Peyer's patch (tissue), 4 donors: ENCODE results near the gene PRF1. TPM values are rescaled to one million over a fixed set of nuclear protein-coding genes. Genes with fewer than 3 reads are reported as not detected.
A peak's percentile ranks its signal among the peaks of the same experiment; 100 is the strongest.

ENCODE experiments used
- DNase-seq, 3 donors: peaks; one replicate each; pipeline ENCODE4 v3.0.0-alpha.2; 2017 to 2019
- H3K27ac ChIP-seq, 4 donors: fragments of 200-600 bp; sonication (generic); one replicate each; pipeline ENCODE4 v1.5.1; 2016 to 2019
- H3K27me3 ChIP-seq, 2 donors: fragments of 200-600 bp; sonication (generic); one replicate each; pipeline ENCODE4 v1.5.1; 2019
- H3K36me3 ChIP-seq, 3 donors: fragments of 200-600 bp; sonication (generic); one replicate each; pipeline ENCODE4 v1.5.1; 2016 to 2019
- H3K4me1 ChIP-seq, 4 donors: fragments of 200-600 bp; sonication (generic); one replicate each; pipeline ENCODE4 v1.5.1; 2016 to 2019
- H3K4me3 ChIP-seq, 4 donors: fragments of 200-600 bp; sonication (generic); 1 replicate in 3 of 4; 2 replicates in 1 of 4; pipeline ENCODE4 v1.5.1; 2016 to 2019; ENCODE audit warnings: mild to moderate bottlenecking in 1 of 4
- H3K9me3 ChIP-seq, 4 donors: fragments of 200-600 bp; sonication (generic); one replicate each; pipeline ENCODE4 v1.5.1; 2016 to 2019; ENCODE audit warnings: mild to moderate bottlenecking in 1 of 4
- CTCF ChIP-seq, 6 experiments: fragments of 450-650 bp in 4 of 6; fragments of 200-600 bp in 2 of 6; sonication (generic) in 1 of 6; IDR thresholded peaks; one replicate each; pipeline ENCODE4 v1.5.1; 2017 to 2019; ENCODE audit warnings: antibody characterized with exemption in 6 of 6, mild to moderate bottlenecking in 3 of 6, moderate library complexity in 1 of 6
- POLR2A ChIP-seq, 2 donors: fragments of 450-650 bp; IDR thresholded peaks; one replicate each; pipeline ENCODE4 v1.5.1; 2017; ENCODE audit warnings: antibody characterized with exemption in 2 of 2, mild to moderate bottlenecking in 2 of 2, moderate library complexity in 2 of 2
- total RNA-seq, 4 donors: library from RNA; depleted of rRNA; stranded (reverse); fragments of >200 nt; gene quantifications; one replicate each; pipeline ENCODE4 v1.1.0, GENCODE V29; 2016

The PRF1 gene
- total RNA-seq, 4 donors from 2014 or later = 4.6 to 12.4 (median 6.3) TPM

DNA sequence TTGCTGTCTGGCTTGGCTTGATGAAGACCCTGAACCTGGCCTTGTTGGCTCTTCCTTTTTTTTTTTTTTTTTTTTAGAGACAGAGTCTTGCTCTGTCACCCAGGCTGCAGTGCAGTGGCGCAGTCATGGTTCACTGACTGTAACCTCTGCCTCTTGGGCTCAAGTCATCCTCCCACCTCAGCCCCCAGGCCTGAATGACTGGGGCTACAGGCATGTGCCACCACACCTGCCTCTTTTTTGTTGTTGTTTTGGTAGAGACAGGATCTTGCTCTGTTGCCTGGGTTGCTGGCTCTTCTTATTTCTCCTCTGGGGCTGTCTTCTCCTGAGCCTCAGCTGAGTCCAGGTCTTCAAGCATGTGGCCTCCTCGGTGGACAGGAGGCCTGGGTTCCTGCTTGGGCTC, 44.7 kb downstream of the PRF1 start:
- H3K27me3 ChIP-seq = no peaks in the 10 kb centered on the region
- H3K27ac ChIP-seq = no peak overlapping the region
- DNase-seq = peak in 1 of 3 donors; percentile 15
- H3K4me3 ChIP-seq = no peak overlapping the region
- no peaks in the 10 kb centered on the region for H3K36me3 ChIP-seq
- H3K9me3 ChIP-seq = no peaks in the 10 kb centered on the region
- TF ChIP-seq POLR2A (IDR thresholded peaks at IDR 0.05) = no peak
- TF ChIP-seq CTCF (IDR thresholded peaks at IDR 0.05) = no peak
- H3K4me1 ChIP-seq = peaks cover 0 to 29% (median 0%) of the 10 kb centered on the region in 4 donors

DNA sequence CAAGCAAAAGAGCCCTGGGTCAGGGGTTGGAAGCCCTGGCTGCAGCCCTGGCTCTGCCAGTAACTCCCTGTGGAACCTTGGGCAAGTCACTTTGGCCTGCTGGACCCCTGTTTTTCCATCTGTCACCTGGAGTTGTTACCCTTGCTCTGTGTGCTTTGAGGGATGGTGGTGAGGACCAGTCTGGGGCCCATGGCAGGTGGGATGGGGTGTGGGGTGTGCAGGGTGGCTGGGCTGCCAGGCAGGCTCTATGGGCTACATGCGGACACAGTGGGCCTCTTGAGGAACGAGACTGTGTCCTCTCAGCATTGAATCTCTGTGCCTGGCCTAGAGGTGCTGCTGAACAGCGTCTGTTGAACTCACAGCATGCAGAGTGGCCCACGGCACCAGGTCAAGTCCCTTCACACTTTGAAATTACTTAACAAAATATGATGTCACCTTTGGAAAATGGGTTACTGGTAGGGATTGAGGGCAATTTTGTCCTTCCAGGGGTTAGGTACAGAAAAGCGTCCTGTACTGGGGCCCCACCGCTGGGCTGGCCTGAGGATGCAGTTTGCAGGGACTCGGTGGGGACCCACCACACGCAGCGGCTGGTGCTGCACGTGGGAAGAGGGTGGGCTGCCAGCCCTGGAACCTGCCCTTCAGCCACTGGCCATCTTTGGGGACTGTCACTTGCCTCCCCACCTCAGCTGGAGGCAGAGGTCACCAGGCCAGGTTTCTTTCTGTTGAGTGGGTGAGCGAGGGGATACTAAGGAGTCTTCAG, 45.3 kb downstream of the PRF1 start:
- H3K4me1 ChIP-seq = peaks cover 0 to 29% (median 0%) of the 10 kb centered on the region in 4 donors
- TF ChIP-seq CTCF (IDR thresholded peaks at IDR 0.05) (no peak), POLR2A (IDR thresholded peaks at IDR 0.05) (no peak)
- DNase-seq = no peak
- no peaks in the 10 kb centered on the region for H3K36me3 ChIP-seq
- H3K9me3 ChIP-seq = no peaks in the 10 kb centered on the region
- no peak overlapping the region for H3K27ac ChIP-seq
- H3K27me3 ChIP-seq = no peaks in the 10 kb centered on the region
- H3K4me3 ChIP-seq = no peak overlapping the region

- no peak overlapping the region for H3K4me3 ChIP-seq
- no peaks in the 10 kb centered on the region for H3K9me3 ChIP-seq
- no peak overlapping the region for H3K27ac ChIP-seq
- TF ChIP-seq POLR2A (IDR thresholded peaks at IDR 0.05) (no peak), CTCF (IDR thresholded peaks at IDR 0.05) (no peak)
- DNase-seq = peak in 1 of 3 donors; percentile 23
- no peaks in the 10 kb centered on the region for H3K36me3 ChIP-seq
- no peaks in the 10 kb centered on the region for H3K27me3 ChIP-seq
- H3K4me1 ChIP-seq = peaks cover 0 to 23% (median 0%) of the 10 kb centered on the region in 4 donors
Observed at GRCh38 chr10:70555371-70555770, 47.2 kb downstream of the PRF1 start.

- Histone ChIP-seq H3K27ac (peak overlapping the region in 1 of 4 donors; percentile 7), H3K4me1 (peaks cover 0 to 8% (median 0%) of the 10 kb centered on the region in 4 donors), H3K4me3 (no peak overlapping the region), H3K27me3 (no peaks in the 10 kb centered on the region), H3K36me3 (no peaks in the 10 kb centered on the region), H3K9me3 (no peaks in the 10 kb centered on the region)
- DNase-seq = no peak
- no peak for TF ChIP-seq CTCF (IDR thresholded peaks at IDR 0.05)
- no peak for TF ChIP-seq POLR2A (IDR thresholded peaks at IDR 0.05)
Observed at GRCh38 chr10:70552586-70552985, 50.0 kb downstream of the PRF1 start.

GRCh38 chr10:70551971-70552422, 50.5 kb downstream of the PRF1 start:
- H3K9me3 ChIP-seq = no peaks in the 10 kb centered on the region
- no peaks in the 10 kb centered on the region for H3K27me3 ChIP-seq
- peaks cover 0 to 8% (median 0%) of the 10 kb centered on the region in 4 donors for H3K4me1 ChIP-seq
- H3K4me3 ChIP-seq = no peak overlapping the region
- H3K36me3 ChIP-seq = no peaks in the 10 kb centered on the region
- TF ChIP-seq CTCF (IDR thresholded peaks at IDR 0.05) = no peak
- H3K27ac ChIP-seq = peak overlapping the region in 1 of 4 donors; percentile 44
- peak in 1 of 3 donors; percentile 61 for DNase-seq
